Dermis microvascular lymphatic vessel endothelial cell (primary cell): Measurements from ENCODE around the gene KXD1. TPM values are rescaled to one million over a fixed set of nuclear protein-coding genes. Genes with fewer than 3 reads are reported as not detected.

ENCODE experiments used
- DNase-seq, 2 donors: peaks; one replicate each; pipeline versions ENCODE4 v3.0.0 to v3.0.0-alpha.2; 2010; ENCODE audit warnings: low read depth in 2 of 2
- total RNA-seq: library from RNA; depleted of rRNA; stranded (reverse); fragments of >200 nt; gene quantifications from 2 replicates; pipeline ENCODE4 v1.2.1, GENCODE V29; 2014

Gene KXD1
- total RNA-seq, 1 donor from 2014 or later: 54.6 TPM

DNA sequence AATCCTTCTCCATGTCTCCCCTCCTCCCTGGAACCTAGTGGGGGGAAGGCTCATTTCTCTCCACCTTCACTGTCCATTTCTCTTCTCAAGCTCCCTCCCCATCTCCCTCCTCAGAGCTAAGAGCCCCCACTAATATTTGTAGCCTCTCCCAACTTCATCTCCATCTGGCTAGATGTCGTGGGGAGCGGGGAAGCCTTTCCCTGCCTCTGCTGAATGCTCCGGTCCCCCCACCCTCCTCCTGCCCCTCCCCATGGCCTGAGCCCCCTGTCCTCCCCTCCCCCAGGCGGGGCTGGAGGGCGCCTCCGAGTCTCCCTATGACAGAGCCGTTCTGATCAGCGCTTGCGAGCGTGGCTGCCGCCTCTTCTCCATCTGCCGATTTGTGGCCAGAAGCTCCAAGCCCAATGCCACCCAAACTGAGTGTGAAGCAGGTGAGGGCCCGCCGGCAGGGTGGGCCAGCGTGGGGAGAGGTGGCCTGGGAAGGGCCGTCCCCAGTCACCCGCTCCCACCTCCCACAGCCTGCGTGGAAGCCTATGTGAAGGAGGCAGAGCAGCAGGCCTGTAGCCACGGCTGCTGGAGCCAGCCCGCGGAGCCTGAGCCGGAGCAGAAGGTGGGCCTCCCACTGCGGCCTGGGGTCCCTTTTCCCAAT is 56.0 kb downstream of the KXD1 start:
- DNase-seq: no peak

GRCh38 chr19:18616023-18616422 is 58.4 kb downstream of the KXD1 start:
- DNase-seq: no peak

DNA sequence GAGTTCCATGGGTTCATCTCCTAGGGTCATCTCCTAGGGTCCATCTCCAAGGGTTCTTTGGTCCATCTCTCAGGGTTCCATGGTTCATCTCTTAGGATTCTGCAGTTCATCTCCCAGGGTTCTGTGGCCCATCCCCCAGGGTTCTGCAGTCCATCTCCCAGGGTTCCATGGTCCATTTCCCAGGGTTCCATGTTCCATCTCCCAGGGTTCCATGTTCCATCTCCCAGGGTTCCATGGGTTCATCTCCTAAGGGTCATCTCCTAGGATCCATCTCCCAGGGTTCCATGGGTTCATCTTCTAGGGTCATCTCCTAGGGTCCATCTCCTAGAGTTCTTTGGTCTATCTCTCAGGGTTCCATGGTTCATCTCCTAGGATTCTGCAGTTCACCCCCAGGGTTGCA is 59.9 kb downstream of the KXD1 start:
- no peak for DNase-seq

- no peak for DNase-seq
Observed at GRCh38 chr19:18618236-18618635, 60.6 kb downstream of the KXD1 start.

Other genes starting within 250 kb of the KXD1 start
- gene LSM4, start 234.8 kb upstream of the KXD1 start, total RNA-seq: 113 and 130 TPM in 2 replicates
- gene PGPEP1, start 217.3 kb upstream of the KXD1 start, total RNA-seq: 19.4 and 20.6 TPM in 2 replicates
- 74.8 and 238 TPM in 2 replicates for gene GDF15, start 171.7 kb upstream of the KXD1 start, total RNA-seq
- gene LRRC25, start 160.2 kb upstream of the KXD1 start, total RNA-seq: not detected in 2 replicates
- gene SSBP4, start 138.5 kb upstream of the KXD1 start, total RNA-seq: 33.9 and 53.5 TPM in 2 replicates
- gene ISYNA1, start 119.7 kb upstream of the KXD1 start, total RNA-seq: 38.1 and 57.3 TPM in 2 replicates
- 9.0 and 12.3 TPM in 2 replicates for gene ELL, start 35.8 kb upstream of the KXD1 start, total RNA-seq
- gene FKBP8, start 14.3 kb upstream of the KXD1 start, total RNA-seq: 141 and 206 TPM in 2 replicates
- 733 and 1,015 TPM in 2 replicates for gene UBA52, start 14.0 kb downstream of the KXD1 start, total RNA-seq
- gene REX1BD, start 30.9 kb downstream of the KXD1 start, total RNA-seq: 45.4 and 56.6 TPM in 2 replicates
- gene CRLF1, start 48.9 kb downstream of the KXD1 start, total RNA-seq: 0.13 TPM in 1 of 2 replicates, not detected in the other
- under 0.01 TPM in 1 of 2 replicates, not detected in the other for gene TMEM59L, start 55.0 kb downstream of the KXD1 start, total RNA-seq
- gene KLHL26, start 79.2 kb downstream of the KXD1 start, total RNA-seq: 1.4 and 2.9 TPM in 2 replicates
- 0.64 and 1.1 TPM in 2 replicates for gene CRTC1, start 125.8 kb downstream of the KXD1 start, total RNA-seq
- not detected in 2 replicates for gene COMP, start 233.4 kb downstream of the KXD1 start, total RNA-seq